ENCODE data around the gene UNC13B.
"Not testable (repeated sequence)": the region's sequence is repeated elsewhere in the genome, so short reads cannot be mapped to it uniquely, and the experiment has no call there.

UNC13B gene

GRCh38 chr9:35167429-35167828 is 5.6 kb downstream of the UNC13B start:
- H3K4me2 ChIP-seq (ENCODE audit: low read length); H3K9ac ChIP-seq (ENCODE audit: low read depth, low read length); H3K36me3 ChIP-seq (ENCODE audit: insufficient read depth, low read length); H3K27me3 ChIP-seq (ENCODE audit: control insufficient read depth, insufficient read depth, low read length); H3K4me3 ChIP-seq (ENCODE audit: low read length); H3K9me3 ChIP-seq (replicated peaks; ENCODE audit: low read length): not testable (repeated sequence)
- H3K4me1 ChIP-seq (ENCODE audit: control insufficient read depth, insufficient read depth, low read length): peaks cover 25% of the 10 kb centered on the region

- H3K9ac ChIP-seq (ENCODE audit: low read depth, low read length): no peak overlapping the region
- peaks cover 13% of the 10 kb centered on the region for H3K4me1 ChIP-seq (ENCODE audit: control insufficient read depth, insufficient read depth, low read length)
- no peaks in the 10 kb centered on the region for H3K9me3 ChIP-seq (replicated peaks; ENCODE audit: low read length)
Measured at GRCh38 chr9:35168963-35169362, 7.2 kb downstream of the UNC13B start.

DNA sequence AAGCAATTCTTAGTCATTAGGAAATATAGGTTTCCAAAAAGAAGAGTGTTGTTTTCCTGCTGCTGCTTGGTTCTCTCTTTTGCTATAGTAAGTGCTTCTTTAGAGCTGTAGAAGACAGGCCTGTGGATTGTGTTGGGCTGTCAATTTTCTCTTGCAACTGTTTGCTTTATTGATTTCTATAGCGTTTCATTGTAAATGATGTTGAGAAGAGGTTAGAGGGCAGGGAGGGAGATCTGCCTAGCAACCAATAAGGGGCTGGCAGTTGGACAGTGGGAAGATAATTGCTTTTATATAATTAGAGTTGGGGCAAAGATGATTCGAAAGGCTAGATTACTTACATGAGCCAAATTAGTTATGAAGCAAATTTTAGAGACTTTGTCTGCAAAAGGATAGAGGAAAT is 11.1 kb downstream of the UNC13B start:
- no peaks in the 10 kb centered on the region for H3K9me3 ChIP-seq (replicated peaks; ENCODE audit: low read length)
- H3K36me3 ChIP-seq (ENCODE audit: insufficient read depth, low read length): no peaks in the 10 kb centered on the region
- H3K27me3 ChIP-seq (ENCODE audit: control insufficient read depth, insufficient read depth, low read length): no peaks in the 10 kb centered on the region

More at GRCh38 chr9:35168963-35169362, 7.2 kb downstream of the UNC13B start:
- Histone ChIP-seq H3K27me3 (ENCODE audit: control insufficient read depth, insufficient read depth, low read length) (no peaks in the 10 kb centered on the region), H3K4me3 (ENCODE audit: low read length) (no peak overlapping the region), H3K4me2 (ENCODE audit: low read length) (no peak overlapping the region), H3K36me3 (ENCODE audit: insufficient read depth, low read length) (no peaks in the 10 kb centered on the region)

GRCh38 chr9:35177520-35177919 is 15.7 kb downstream of the UNC13B start:
- Histone ChIP-seq H3K4me2 (ENCODE audit: low read length) (no peak overlapping the region), H3K9ac (ENCODE audit: low read depth, low read length) (no peak overlapping the region), H3K27me3 (ENCODE audit: control insufficient read depth, insufficient read depth, low read length) (no peaks in the 10 kb centered on the region), H3K36me3 (ENCODE audit: insufficient read depth, low read length) (no peaks in the 10 kb centered on the region), H3K4me3 (ENCODE audit: low read length) (no peak overlapping the region), H3K4me1 (ENCODE audit: control insufficient read depth, insufficient read depth, low read length) (no peaks in the 10 kb centered on the region), H3K9me3 (replicated peaks; ENCODE audit: low read length) (no peaks in the 10 kb centered on the region)

More for the DNA sequence above, 11.1 kb downstream of the UNC13B start:
- Histone ChIP-seq H3K9ac (ENCODE audit: low read depth, low read length) (no peak overlapping the region), H3K4me2 (ENCODE audit: low read length) (no peak overlapping the region), H3K4me3 (ENCODE audit: low read length) (no peak overlapping the region), H3K4me1 (ENCODE audit: control insufficient read depth, insufficient read depth, low read length) (no peaks in the 10 kb centered on the region)

DNA sequence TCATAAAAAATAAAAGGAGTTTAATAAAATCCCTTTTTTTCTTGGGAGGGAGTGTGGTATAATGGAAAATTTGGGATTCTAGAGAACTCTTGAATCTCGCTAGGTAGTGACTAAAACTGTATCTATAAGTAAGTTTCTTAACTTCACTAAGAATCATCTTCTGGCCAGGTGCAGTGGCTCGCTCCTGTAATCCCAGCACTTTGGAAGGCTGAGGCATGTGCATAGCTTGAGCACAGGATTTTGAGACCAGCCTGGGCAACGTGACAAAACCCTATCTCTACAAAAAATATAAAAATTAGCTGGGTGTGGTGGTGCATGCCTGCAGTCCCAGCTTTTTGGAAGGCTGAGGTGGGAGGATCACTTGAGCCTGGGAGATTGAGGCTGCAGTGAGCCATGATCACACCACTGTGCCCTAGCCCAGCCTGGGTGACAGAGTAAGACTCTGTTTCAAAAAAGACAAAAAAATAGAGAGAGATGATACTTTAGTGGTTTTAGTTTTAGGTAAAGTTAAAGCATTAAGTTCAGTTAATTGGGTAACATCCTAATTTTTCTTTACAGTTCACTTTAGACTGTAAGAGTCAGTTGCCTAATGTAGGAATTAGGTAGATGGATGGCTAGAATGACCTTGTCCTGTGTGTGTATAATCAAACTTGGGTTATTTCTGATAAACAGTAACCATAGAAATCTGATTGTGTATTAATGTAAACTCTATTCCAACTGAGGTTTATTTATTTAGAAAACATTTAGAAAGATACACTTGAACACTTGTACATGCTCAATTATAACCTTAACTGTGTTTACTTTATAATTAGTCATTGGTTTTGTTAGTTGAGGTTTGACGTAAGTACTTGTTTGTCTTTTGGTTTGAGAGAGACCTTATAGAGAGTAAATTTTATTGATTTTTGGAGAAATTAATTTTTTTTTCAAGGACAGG is 17.8 kb downstream of the UNC13B start:
- no peak overlapping the region for H3K9ac ChIP-seq (ENCODE audit: low read depth, low read length)
- H3K4me3 ChIP-seq (ENCODE audit: low read length): no peak overlapping the region
- H3K27me3 ChIP-seq (ENCODE audit: control insufficient read depth, insufficient read depth, low read length): no peaks in the 10 kb centered on the region
- no peaks in the 10 kb centered on the region for H3K9me3 ChIP-seq (replicated peaks; ENCODE audit: low read length)
- H3K4me2 ChIP-seq (ENCODE audit: low read length): no peak overlapping the region
- no peaks in the 10 kb centered on the region for H3K36me3 ChIP-seq (ENCODE audit: insufficient read depth, low read length)
- H3K4me1 ChIP-seq (ENCODE audit: control insufficient read depth, insufficient read depth, low read length): no peaks in the 10 kb centered on the region

GRCh38 chr9:35180801-35181200 is 19.0 kb downstream of the UNC13B start:
- no peaks in the 10 kb centered on the region for H3K9me3 ChIP-seq (replicated peaks; ENCODE audit: low read length)
- no peak overlapping the region for H3K9ac ChIP-seq (ENCODE audit: low read depth, low read length)
- H3K27me3 ChIP-seq (ENCODE audit: control insufficient read depth, insufficient read depth, low read length): no peaks in the 10 kb centered on the region
- no peaks in the 10 kb centered on the region for H3K4me1 ChIP-seq (ENCODE audit: control insufficient read depth, insufficient read depth, low read length)
- no peak overlapping the region for H3K4me3 ChIP-seq (ENCODE audit: low read length)
- no peaks in the 10 kb centered on the region for H3K36me3 ChIP-seq (ENCODE audit: insufficient read depth, low read length)
- no peak overlapping the region for H3K4me2 ChIP-seq (ENCODE audit: low read length)

- not testable (repeated sequence) for H3K4me3 ChIP-seq (ENCODE audit: low read length); H3K36me3 ChIP-seq (ENCODE audit: insufficient read depth, low read length); H3K9me3 ChIP-seq (replicated peaks; ENCODE audit: low read length); H3K4me1 ChIP-seq (ENCODE audit: control insufficient read depth, insufficient read depth, low read length); H3K4me2 ChIP-seq (ENCODE audit: low read length); H3K9ac ChIP-seq (ENCODE audit: low read depth, low read length); H3K27me3 ChIP-seq (ENCODE audit: control insufficient read depth, insufficient read depth, low read length)
Measured at GRCh38 chr9:35182401-35182800, 20.6 kb downstream of the UNC13B start.

- not testable (repeated sequence) for H3K27me3 ChIP-seq (ENCODE audit: control insufficient read depth, insufficient read depth, low read length); H3K4me2 ChIP-seq (ENCODE audit: low read length); H3K9ac ChIP-seq (ENCODE audit: low read depth, low read length); H3K9me3 ChIP-seq (replicated peaks; ENCODE audit: low read length); H3K4me3 ChIP-seq (ENCODE audit: low read length); H3K4me1 ChIP-seq (ENCODE audit: control insufficient read depth, insufficient read depth, low read length); H3K36me3 ChIP-seq (ENCODE audit: insufficient read depth, low read length)
Measured at GRCh38 chr9:35182996-35183754, 21.4 kb downstream of the UNC13B start.

GRCh38 chr9:35183755-35184480 is 22.1 kb downstream of the UNC13B start:
- not testable (repeated sequence) for H3K9me3 ChIP-seq (replicated peaks; ENCODE audit: low read length); H3K4me1 ChIP-seq (ENCODE audit: control insufficient read depth, insufficient read depth, low read length); H3K4me2 ChIP-seq (ENCODE audit: low read length); H3K9ac ChIP-seq (ENCODE audit: low read depth, low read length); H3K36me3 ChIP-seq (ENCODE audit: insufficient read depth, low read length); H3K27me3 ChIP-seq (ENCODE audit: control insufficient read depth, insufficient read depth, low read length); H3K4me3 ChIP-seq (ENCODE audit: low read length)

DNA sequence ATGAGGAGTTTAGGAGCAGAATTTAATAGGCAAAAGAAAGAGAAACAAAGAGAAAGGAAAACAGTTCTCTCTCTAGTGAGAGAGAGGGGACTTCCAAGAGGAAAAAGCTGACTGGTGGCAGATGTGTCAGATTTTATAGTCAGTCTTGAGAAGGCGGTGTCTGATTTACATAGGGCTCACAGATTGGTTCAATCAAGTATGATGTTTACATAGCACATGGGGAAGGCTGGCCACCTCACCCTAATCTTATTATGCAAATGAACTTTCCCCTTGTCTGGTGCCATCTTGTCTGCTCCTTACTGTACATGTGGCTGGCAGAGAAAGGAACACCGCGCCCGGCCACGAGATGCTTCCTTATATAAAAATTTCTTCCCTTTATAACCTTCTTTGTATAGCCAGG is 24.7 kb downstream of the UNC13B start:
- Histone ChIP-seq H3K36me3 (ENCODE audit: insufficient read depth, low read length) (no peaks in the 10 kb centered on the region), H3K27me3 (ENCODE audit: control insufficient read depth, insufficient read depth, low read length) (no peaks in the 10 kb centered on the region), H3K9me3 (replicated peaks; ENCODE audit: low read length) (no peaks in the 10 kb centered on the region), H3K4me3 (ENCODE audit: low read length) (no peak overlapping the region), H3K4me1 (ENCODE audit: control insufficient read depth, insufficient read depth, low read length) (no peaks in the 10 kb centered on the region), H3K9ac (ENCODE audit: low read depth, low read length) (no peak overlapping the region), H3K4me2 (ENCODE audit: low read length) (no peak overlapping the region)

GRCh38 chr9:35190203-35190602 is 28.4 kb downstream of the UNC13B start:
- no peak overlapping the region for H3K9ac ChIP-seq (ENCODE audit: low read depth, low read length)
- H3K36me3 ChIP-seq (ENCODE audit: insufficient read depth, low read length): no peaks in the 10 kb centered on the region
- H3K4me3 ChIP-seq (ENCODE audit: low read length): no peak overlapping the region
- H3K27me3 ChIP-seq (ENCODE audit: control insufficient read depth, insufficient read depth, low read length): no peaks in the 10 kb centered on the region
- H3K4me2 ChIP-seq (ENCODE audit: low read length): no peak overlapping the region
- H3K9me3 ChIP-seq (replicated peaks; ENCODE audit: low read length): no peaks in the 10 kb centered on the region
- peaks cover 3% of the 10 kb centered on the region for H3K4me1 ChIP-seq (ENCODE audit: control insufficient read depth, insufficient read depth, low read length)
